ENCODE data around the gene OR52J3. TPM values are rescaled to one million over a fixed set of nuclear protein-coding genes. Genes with fewer than 3 reads are reported as not detected.
"Not testable (repeated sequence)": the region's sequence is repeated elsewhere in the genome, so short reads cannot be mapped to it uniquely, and the experiment has no call there.

OR52J3 gene
- total RNA-seq, 1 experiment from 2014 or later, result not detected

- Histone ChIP-seq H3K27me3 (replicated peaks; ENCODE audit: control insufficient read depth, insufficient read depth, low read length) (no peaks in the 10 kb centered on the region), H3K36me3 (ENCODE audit: control insufficient read depth, insufficient read depth, low read length) (no peaks in the 10 kb centered on the region), H3K4me3 (ENCODE audit: low read depth, low read length) (no peak overlapping the region), H3K4me1 (no peaks in the 10 kb centered on the region), H3K9me3 (no peaks in the 10 kb centered on the region)
- Mint-ChIP-seq H3K36me3 (ENCODE audit: insufficient read depth, unreplicated experiment) (no peaks in the 10 kb centered on the region), H3K27me3 (ENCODE audit: insufficient read depth, unreplicated experiment) (peaks cover 4% of the 10 kb centered on the region), H3K27ac (ENCODE audit: unreplicated experiment) (no peak overlapping the region), H3K4me3 (ENCODE audit: unreplicated experiment) (no peak overlapping the region), H3K9me3 (ENCODE audit: unreplicated experiment) (no peaks in the 10 kb centered on the region), H3K4me1 (ENCODE audit: low read depth, unreplicated experiment) (no peaks in the 10 kb centered on the region)
- CTCF ChIA-PET, result no interaction called here
- BruUV-seq (replicated peaks), result no TSS peak
- intact Hi-C loops (cut with micrococcal nuclease; ENCODE audit: unreplicated experiment), result no loop called here
- no peak for DNase-seq
- POLR2A ChIA-PET, result no interaction called here
- TF ChIP-seq CTCF (IDR thresholded peaks at IDR 0.05; ENCODE audit: insufficient read depth in 1 of 2, low read depth in 1 of 2, low read length in 1 of 2, severe bottlenecking in 1 of 2, unreplicated experiment in 1 of 2), result no peak
Observed at GRCh38 chr11:5046754-5047330, 516 bp downstream of the OR52J3 start.

GRCh38 chr11:5058679-5059078, 12.4 kb downstream of the OR52J3 start:
- H3K9me3 Mint-ChIP-seq (ENCODE audit: unreplicated experiment); H3K4me1 ChIP-seq; CTCF ChIA-PET; H3K36me3 ChIP-seq (ENCODE audit: control insufficient read depth, insufficient read depth, low read length); DNase-seq; H3K4me3 ChIP-seq (ENCODE audit: low read depth, low read length); H3K9me3 ChIP-seq; H3K27ac Mint-ChIP-seq (ENCODE audit: unreplicated experiment); intact Hi-C loops (cut with micrococcal nuclease; ENCODE audit: unreplicated experiment); BruUV-seq (replicated peaks); H3K4me1 Mint-ChIP-seq (ENCODE audit: low read depth, unreplicated experiment); H3K27me3 Mint-ChIP-seq (ENCODE audit: insufficient read depth, unreplicated experiment); POLR2A ChIA-PET; H3K4me3 Mint-ChIP-seq (ENCODE audit: unreplicated experiment); H3K36me3 Mint-ChIP-seq (ENCODE audit: insufficient read depth, unreplicated experiment); H3K27me3 ChIP-seq (replicated peaks; ENCODE audit: control insufficient read depth, insufficient read depth, low read length): not testable (repeated sequence)

GRCh38 chr11:5059391-5059790, 13.1 kb downstream of the OR52J3 start, which contains the start of gene OR52E2:
Gene OR52E2 (minus strand): TSS chr11:5059627. CDS start chr11:5059627, 0 bp downstream.
- Mint-ChIP-seq H3K36me3 (ENCODE audit: insufficient read depth, unreplicated experiment) (no peaks in the 10 kb centered on the region), H3K4me1 (ENCODE audit: low read depth, unreplicated experiment) (no peaks in the 10 kb centered on the region), H3K9me3 (ENCODE audit: unreplicated experiment) (no peaks in the 10 kb centered on the region), H3K27me3 (ENCODE audit: insufficient read depth, unreplicated experiment) (peaks cover 12% of the 10 kb centered on the region), H3K4me3 (ENCODE audit: unreplicated experiment) (no peak within 1 kb of the TSS), H3K27ac (ENCODE audit: unreplicated experiment) (no peak within 1 kb of the TSS)
- Histone ChIP-seq H3K9me3 (no peaks in the 10 kb centered on the region), H3K4me1 (no peaks in the 10 kb centered on the region), H3K36me3 (ENCODE audit: control insufficient read depth, insufficient read depth, low read length) (no peaks in the 10 kb centered on the region), H3K4me3 (ENCODE audit: low read depth, low read length) (no peak within 1 kb of the TSS), H3K27me3 (replicated peaks; ENCODE audit: control insufficient read depth, insufficient read depth, low read length) (no peaks in the 10 kb centered on the region)
- intact Hi-C loops (cut with micrococcal nuclease; ENCODE audit: unreplicated experiment), result no loop called here
- CTCF ChIA-PET, result no interaction called here
- no peak for TF ChIP-seq CTCF (IDR thresholded peaks at IDR 0.05; ENCODE audit: insufficient read depth in 1 of 2, low read depth in 1 of 2, low read length in 1 of 2, severe bottlenecking in 1 of 2, unreplicated experiment in 1 of 2)
- POLR2A ChIA-PET, result no interaction called here
- no TSS peak for BruUV-seq (replicated peaks)
- DNase-seq, result no peak

- ChIA-PET POLR2A (no interaction called here), CTCF (no interaction called here)
- Histone ChIP-seq H3K27me3 (replicated peaks; ENCODE audit: control insufficient read depth, insufficient read depth, low read length) (no peaks in the 10 kb centered on the region), H3K4me1 (no peaks in the 10 kb centered on the region), H3K36me3 (ENCODE audit: control insufficient read depth, insufficient read depth, low read length) (no peaks in the 10 kb centered on the region), H3K9me3 (no peaks in the 10 kb centered on the region), H3K4me3 (ENCODE audit: low read depth, low read length) (no peak overlapping the region)
- Mint-ChIP-seq H3K27me3 (ENCODE audit: insufficient read depth, unreplicated experiment) (peaks cover 11% of the 10 kb centered on the region), H3K4me3 (ENCODE audit: unreplicated experiment) (no peak overlapping the region), H3K4me1 (ENCODE audit: low read depth, unreplicated experiment) (no peaks in the 10 kb centered on the region), H3K9me3 (ENCODE audit: unreplicated experiment) (no peaks in the 10 kb centered on the region), H3K36me3 (ENCODE audit: insufficient read depth, unreplicated experiment) (no peaks in the 10 kb centered on the region), H3K27ac (ENCODE audit: unreplicated experiment) (no peak overlapping the region)
- TF ChIP-seq CTCF (IDR thresholded peaks at IDR 0.05; ENCODE audit: insufficient read depth in 1 of 2, low read depth in 1 of 2, low read length in 1 of 2, severe bottlenecking in 1 of 2, unreplicated experiment in 1 of 2), result no peak
- no TSS peak for BruUV-seq (replicated peaks)
- DNase-seq, result no peak
- intact Hi-C loops (cut with micrococcal nuclease; ENCODE audit: unreplicated experiment), result no loop called here
Observed at GRCh38 chr11:5065027-5065426, 18.7 kb downstream of the OR52J3 start.
